ENCODE data around the gene FAM174C.
"Not testable (repeated sequence)": the region's sequence is repeated elsewhere in the genome, so short reads cannot be mapped to it uniquely, and the experiment has no call there.

Gene FAM174C

DNA sequence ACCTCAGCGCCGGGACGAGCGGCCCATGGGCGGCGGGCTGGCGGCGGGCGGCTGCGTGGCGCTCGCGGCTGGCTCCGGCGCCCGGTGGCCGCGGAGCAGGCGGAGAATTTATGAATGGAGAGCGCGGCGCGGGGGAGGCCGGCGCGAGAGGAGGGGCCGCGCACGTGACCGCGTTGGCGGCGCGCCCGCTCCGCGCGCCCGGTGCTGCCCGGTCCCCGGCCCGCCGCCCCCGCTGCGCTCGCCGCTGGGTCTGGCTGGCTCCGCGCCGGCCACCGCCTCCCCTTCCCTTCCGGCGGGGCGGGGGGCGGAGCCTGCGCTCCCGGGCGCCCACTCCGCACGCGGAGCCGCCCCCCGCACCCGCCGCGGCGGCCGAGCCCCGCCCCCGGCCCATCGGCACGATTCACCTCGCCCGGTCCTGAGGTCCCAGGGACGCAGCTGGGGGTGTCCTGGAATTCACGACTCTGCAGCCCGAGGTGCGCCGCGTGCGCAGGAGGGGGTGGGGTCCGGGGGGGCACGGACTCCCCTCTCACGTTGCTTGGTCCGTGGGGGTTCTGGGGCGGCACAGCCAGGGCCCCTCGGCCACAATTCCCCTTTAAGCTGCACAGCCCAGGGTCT, 37.5 kb upstream of the FAM174C start, which contains the start of gene CBARP:
TSS of gene CBARP (minus strand) at position 252 of the 615 bp plus-strand sequence. CDS start 1,905 bp downstream, outside the sequence.
- peak; percentile 35 for DNase-seq

DNA sequence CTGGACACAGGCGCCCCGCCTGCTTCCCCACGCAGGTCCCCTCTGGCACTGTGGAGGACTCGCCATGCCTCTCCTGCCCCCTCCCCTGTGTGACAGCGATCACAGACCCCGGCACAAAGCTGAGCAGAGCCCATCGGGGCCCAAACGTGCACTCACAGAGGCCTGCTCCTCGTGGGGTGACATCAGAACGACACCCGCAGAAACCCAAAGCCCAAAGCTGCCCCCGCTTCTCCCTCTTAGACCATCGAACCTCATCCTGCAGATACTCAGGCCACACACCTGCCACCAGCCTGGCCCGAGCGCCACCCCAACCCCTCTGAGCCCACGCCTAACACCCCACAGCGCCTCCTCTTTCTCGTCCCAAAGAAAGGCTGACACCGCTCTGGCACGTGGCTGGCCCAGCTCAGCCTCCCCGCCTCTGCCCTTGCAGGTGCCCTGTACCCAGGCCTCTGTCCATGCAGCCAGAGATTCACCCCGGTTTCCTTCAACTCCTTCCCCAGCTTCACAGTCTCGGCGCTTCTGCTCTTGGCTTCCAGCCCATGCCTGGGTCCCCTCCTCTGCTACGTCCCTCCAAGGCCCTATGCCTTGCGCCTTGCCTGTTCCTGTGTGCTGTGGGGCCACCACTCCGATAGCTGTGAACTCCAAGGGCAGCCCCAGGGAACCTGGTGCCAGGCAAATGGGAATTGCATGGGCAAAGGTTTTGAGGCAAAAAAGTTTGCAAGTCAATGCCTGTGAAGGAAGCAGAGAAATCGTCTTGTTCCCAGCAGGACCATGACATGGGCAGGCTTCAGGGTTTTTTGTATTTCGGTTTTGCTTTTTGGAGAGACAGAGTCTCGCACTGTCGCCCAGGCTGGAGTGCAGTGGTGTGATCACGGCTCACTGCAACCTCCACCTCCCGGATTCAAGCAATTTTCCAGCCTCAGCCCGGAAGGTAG, 36.7 kb upstream of the FAM174C start:
- no peak for DNase-seq

DNA sequence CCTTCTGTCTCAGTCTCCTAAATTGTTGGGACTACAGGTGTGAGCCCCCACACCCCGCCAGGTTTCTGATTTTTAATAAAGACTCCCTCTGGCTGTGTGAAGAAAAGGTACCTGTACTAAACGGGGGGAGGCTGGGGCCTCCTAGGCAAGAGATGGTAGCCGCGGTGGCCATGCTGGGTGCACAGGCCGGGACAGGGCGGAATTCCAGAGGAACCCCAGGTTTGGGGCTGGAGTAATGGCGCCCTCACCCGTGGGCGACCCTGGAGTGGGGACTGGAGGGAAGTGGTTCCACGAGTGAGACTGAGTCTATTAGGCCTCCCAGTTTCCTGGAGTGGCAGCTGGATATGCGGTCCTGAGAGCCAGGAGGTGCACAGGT, 35.9 kb upstream of the FAM174C start:
- no peak for DNase-seq

DNA sequence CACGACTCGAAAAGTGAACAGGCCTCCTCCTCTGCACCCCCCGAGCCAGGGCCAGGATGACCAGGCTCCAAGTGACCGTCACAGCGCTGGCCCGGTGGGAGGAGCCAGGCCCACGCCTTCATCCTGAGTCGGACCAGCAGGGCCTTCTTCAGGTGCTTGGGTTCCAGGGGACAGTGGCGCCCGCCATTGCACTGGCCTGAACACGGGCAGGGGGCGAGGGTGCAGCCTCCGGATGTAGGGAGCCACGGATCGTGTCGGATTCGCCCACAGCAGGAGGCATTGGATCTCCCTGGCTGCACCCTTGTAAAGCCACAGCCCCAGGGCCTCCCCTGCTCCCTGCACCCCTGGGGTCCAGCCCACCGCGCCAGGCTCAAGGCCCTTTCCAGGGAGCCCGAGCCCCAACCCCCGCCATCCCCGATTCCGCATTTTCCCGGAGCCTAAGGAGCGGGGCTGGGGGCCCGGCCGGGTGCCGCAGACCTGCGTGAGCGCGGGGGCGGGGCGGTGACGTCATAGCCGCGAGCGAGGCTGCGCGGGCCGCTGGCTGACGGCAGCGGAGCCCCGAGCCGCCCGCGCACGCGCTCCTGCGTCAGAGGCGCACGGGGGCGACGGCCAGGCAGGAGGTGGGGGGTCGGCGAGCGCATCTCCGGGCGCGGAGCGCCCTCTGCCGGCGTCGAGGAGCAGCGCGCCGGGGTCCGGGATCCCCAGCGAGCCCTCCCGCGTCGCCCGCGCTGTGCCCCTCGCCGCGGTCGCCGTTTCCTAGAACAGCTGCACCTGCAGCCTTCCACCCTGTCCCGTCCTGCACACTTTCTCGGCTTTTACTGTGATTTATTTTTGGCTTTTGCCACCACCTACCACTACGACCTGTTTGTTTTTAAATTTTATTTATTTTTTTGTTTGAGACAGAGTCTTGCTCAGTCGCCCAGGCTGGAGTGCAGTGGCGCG, 35.3 kb upstream of the FAM174C start:
- DNase-seq, result peak; percentile 90

DNA sequence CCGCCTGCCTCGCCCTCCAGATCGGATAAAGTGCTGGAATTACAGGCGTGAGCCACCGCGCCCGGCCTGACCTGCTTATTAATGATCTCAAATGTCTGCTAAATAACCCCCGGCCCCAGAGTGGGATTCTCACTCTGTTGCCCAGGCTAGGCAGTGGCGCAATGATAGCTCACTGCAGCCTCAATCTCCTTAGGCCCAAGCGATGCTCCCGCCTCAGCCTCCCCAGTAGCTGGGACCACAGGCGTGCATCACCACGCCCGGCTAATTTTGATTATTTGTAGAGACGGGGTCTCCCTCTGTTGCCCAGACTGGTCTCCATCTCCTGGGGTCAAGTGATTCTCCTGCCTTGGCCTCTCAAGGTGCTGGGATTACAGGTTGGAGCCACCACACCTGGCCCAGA, 34.4 kb upstream of the FAM174C start:
- no peak for DNase-seq

DNA sequence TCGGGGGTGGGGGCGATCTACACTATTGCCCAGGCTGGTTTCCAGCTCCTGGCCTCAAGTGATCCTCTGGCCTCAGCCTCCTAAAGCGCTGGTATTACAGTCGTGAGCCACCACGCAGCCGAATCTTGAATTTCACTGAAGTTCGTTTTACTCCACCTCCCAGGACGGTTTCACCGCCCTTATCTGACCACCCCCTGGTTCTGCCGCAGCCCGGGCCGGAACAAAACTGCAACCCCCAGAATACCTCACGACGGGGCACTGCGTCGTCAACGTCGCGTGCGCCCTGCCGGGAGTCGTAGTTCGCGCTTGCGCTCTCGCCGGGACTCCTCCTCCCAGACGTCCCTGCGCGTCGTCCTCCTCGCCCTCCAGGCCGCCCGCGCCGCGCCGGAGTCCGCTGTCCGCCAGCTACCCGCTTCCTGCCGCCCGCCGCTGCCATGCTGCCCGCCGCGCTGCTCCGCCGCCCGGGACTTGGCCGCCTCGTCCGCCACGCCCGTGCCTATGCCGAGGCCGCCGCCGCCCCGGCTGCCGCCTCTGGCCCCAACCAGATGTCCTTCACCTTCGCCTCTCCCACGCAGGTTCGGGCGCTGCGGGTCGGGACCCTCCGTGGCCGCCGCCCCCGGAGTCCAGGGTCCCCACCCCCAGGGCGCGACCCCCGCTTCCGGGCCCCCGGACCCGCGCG, 33.8 kb upstream of the FAM174C start, which contains the start of gene ATP5F1D:
TSS of gene ATP5F1D (plus strand) at position 335 of the 679 bp plus-strand sequence. CDS start at position 435, 100 bp downstream.
- DNase-seq, result peak; percentile 76

DNA sequence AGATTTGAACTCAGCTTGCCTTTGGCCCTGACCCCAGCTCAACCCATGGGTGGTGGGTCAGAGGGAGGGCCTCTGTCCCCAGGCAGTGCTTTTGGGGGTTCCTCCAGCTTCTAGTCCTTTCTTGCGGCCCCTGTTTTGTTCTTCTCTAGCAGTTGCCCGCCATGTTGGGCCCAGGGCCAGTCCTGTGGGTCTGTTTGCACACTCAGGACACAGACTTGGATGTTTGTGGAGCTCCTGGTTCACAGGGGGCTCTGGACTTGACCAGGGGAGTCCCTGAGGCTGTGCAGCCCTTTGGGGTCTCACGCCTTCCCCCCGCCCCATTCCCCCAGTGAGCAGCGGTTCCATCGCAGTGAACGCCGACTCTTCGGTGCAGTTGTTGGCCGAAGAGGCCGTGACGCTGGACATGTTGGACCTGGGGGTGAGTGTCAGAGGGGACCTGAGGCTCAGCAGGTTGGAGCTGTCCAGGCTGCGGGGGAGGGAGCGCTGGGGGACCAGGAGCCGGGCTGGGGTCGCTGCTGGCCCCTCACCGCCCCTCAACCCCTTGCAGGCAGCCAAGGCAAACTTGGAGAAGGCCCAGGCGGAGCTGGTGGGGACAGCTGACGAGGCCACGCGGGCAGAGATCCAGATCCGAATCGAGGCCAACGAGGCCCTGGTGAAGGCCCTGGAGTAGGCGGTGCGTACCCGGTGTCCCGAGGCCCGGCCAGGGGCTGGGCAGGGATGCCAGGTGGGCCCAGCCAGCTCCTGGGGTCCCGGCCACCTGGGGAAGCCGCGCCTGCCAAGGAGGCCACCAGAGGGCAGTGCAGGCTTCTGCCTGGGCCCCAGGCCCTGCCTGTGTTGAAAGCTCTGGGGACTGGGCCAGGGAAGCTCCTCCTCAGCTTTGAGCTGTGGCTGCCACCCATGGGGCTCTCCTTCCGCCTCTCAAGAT, 31.3 kb upstream of the FAM174C start:
- peak; percentile 77 for DNase-seq

DNA sequence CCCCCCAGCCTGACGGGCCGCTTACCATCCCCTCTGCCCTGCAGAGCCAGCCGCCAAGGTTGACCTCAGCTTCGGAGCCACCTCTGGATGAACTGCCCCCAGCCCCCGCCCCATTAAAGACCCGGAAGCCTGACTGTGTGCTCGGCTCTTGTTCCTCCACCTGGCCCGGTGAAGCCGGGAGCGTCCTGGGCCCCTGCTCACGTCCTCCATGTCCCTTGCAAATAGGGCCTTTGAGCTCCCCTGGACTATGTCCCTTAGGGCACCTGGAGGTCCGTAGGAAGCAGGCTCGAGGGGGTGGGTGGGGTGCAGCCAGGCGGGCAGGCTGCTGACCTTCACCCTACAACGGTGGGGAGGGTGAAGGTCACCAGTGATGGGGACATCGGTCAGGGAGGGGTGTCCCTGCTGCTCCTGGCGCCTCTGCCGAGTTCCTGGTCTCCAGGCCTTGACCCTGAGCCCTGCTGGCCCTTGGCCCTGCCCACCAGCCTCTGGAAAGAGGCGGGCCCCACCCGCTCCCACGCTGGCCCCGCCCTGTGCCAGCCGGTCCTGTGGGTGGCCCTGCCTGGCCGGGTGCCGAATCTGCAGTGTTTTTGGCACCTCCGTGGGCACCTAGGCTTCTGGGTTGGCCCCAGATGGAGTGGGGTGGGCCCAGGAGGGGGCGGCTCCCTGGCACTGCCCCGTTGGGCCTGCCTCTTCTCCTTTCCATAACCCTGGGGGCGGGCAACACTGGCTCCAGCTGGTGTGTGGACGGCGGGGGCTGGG, 30.5 kb upstream of the FAM174C start:
- no peak for DNase-seq

DNA sequence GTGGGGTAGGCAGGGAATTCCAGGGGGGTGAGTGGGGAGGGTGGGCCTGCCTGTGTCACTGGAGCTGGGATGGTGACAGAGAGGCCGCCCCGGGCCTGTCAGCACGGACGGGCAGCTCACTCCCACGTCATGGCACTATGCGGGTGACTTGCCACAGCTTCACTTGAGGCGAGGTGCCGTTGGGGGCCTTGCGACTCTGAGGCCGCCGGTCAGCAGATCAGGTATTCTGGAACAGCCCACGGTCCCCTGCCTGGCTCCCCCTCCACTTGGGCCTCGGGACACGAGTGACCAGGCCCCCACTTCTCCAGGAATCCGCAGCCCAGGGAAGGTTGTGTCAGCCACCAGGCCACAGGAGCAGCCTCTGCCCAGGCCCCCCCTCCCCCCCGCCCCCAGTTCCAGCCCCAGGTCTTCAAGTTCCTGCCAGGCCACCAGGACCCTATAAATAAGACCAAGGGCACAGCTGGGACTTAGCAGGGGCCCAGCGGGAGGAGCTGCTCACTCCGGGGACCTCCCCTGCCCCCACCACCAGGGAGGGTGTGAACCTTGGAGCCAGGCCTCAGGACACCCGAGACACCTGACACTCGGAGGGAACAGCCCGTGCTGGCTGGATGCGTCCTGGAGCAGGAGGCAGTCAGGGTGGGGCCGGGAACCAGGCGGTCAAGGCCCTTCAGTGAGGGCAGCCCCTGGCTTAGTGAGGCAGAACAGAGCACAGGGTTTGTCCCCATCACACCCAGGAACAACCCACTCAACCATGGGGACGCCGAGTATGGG, 29.7 kb upstream of the FAM174C start:
- no peak for DNase-seq

DNA sequence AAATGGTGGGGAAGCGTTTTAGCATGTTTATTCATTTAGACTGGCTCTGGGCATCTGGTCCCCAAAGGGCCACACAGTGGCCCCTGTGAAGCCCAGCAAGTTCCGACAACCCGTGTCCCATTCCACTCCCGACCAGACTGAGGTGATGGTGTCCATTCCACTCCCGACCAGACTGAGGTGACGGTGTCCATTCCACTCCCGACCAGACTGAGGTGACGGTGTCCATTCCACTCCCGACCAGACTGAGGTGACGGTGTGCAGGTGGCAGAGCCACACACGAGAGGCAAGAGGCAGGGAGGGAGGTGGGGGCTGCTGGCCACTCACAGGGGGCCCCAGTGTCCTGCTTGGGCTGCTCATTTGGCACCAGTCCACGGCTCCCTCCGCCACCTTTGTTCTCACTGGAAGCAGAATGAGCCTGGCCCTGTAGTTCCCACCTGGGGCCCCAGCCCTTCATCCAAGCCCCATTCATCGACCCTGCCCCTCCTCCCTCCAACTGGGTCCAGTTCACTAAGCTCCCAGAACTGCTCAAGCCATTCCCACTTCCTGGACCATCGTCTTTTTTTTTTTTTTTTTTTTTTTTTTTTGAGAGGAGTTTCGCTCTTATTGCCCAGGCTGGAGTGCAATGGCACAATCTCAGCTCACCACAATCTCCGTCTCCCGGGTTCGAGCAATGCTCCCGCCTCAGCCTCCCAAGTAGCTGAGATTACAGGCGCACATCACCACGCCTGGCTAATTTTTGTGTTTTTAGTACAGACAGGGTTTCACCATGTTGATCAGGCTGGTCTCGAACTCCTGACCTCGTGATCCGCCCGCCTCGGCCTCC, 28.9 kb upstream of the FAM174C start:
- DNase-seq, result not testable (repeated sequence)

DNA sequence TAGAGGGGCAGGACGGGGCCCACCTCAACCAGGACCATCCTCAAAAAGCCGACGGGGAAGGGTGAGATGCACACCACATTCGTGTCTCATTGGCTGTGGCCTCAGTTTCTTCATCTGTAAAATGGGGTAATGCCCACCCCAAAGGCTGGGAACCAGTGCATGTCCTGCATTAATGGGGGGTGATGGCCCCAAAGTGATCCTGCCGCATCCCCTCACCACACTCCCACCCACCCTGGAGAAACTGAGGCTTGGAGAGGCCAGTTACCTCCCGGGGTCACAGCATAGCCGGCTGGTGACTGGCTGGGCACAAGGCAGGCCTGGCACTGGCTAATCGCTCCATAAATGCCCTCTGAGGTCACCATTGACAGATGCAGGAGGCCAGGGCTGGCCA, 27.6 kb upstream of the FAM174C start:
- no peak for DNase-seq

DNA sequence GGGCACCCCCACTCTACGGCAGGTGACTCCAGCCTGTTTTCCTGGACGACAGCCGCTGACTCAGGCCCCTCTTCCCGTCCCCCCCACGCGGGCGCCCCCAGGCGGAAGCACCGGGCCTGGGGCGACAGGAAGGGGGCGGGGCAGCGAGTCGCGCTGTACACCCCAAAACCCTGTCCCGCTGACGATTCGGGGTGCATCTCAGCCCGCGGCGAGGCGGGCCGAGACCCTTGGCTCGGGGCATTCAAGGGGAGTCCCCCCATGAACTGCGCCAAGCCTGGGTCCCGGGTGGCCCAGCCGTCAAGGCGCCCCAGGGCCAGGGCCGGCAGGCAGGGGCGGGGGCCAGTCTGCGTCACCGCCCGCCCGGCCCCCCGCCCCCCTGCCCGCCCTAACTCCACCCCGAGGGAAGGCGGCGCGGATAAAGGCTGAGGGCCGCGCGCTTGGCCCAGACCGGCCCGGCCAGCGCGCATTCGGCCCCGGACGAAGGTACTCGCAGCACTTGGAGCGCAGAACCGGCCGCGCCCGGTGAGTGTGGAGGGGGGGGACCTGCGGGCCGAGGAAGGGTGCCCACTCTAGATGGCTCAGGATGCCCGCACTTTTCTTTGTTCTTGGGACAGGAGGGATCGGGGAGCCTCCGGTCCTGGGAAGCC, 27.1 kb upstream of the FAM174C start, which contains the start of gene MIDN:
TSS of gene MIDN (plus strand) at position 445 of the 647 bp plus-strand sequence. CDS start 1,714 bp downstream, outside the sequence.
- peak; percentile 54 for DNase-seq

DNA sequence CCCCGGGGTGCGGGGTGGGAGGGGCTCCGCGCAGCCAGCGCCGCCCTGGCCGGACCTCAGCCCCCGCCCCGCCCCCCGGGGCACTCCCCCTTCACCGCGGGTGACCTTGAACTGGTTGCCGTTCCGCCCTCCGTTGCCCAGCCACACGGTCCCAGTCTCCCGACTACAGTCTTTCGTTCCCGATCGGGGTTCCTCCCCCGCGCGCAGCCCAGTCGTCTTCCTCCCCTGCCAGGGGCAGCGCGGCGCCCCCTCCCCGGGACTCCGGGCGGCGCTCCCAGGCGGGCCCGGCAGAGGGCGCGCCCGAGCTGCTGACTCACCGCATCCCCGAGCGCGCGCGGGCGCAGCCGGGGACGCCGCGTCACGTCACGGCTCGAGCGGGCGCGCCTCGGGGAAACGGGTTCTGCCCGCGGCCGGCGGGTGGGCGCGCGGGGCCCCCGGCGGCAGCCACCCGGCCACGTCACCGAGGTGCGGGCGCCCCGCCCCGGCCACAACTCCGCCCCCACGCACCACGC, 26.5 kb upstream of the FAM174C start:
- DNase-seq, result peak; percentile 77

DNA sequence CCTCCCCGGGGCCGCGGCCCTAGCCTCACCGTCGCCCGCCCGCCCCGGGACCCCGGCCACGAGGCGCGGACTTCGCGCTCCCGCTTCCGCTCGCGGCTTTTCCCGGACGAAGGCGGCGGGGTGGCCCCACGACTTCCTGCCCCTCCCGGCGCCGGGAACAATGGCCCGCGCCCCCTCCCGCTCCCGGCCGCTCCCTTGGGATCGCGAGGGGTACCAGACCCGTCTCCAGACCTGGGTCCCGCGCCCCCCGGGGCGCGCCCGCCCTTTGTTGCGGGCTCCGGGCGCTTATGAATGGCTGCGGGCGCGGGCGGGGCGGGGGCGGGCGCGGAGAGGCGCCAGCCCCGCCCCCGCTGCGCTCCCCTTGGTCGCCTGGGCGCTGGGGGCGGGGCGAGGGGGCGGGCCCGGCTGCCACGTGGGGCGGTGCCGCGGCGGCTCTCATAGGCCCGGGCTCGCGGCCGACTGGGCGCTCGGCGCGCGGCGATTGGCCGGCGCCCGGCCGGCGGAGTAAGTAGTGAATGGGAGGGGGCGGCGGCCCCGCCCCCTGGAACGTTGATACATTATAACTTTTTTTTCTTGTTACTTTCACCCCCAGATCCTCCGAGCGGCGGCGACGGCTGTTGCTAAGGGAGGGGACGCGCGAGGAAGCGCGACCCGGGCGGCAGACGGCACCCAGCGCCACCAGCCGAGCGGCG, 25.9 kb upstream of the FAM174C start:
- peak; percentile 92 for DNase-seq

DNA sequence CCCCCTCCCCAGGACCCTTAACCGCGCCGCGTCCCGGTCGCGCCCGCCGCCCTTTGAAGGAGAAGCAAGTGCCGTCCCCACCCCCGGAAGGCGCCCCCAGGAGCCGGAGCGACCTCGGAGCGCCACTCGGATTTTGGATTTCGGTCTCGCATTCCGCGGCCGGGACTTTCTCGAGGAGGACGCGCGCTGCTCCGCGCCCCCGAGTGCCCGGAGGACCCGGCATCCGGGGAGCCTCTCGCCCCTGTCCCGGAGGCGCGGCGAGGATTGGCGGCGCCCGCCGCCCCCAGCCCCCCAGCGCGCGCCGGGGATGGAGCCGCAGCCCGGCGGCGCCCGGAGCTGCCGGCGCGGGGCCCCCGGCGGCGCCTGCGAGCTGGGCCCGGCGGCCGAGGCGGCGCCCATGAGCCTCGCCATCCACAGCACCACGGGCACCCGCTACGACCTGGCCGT, 25.3 kb upstream of the FAM174C start:
- DNase-seq, result no peak

DNA sequence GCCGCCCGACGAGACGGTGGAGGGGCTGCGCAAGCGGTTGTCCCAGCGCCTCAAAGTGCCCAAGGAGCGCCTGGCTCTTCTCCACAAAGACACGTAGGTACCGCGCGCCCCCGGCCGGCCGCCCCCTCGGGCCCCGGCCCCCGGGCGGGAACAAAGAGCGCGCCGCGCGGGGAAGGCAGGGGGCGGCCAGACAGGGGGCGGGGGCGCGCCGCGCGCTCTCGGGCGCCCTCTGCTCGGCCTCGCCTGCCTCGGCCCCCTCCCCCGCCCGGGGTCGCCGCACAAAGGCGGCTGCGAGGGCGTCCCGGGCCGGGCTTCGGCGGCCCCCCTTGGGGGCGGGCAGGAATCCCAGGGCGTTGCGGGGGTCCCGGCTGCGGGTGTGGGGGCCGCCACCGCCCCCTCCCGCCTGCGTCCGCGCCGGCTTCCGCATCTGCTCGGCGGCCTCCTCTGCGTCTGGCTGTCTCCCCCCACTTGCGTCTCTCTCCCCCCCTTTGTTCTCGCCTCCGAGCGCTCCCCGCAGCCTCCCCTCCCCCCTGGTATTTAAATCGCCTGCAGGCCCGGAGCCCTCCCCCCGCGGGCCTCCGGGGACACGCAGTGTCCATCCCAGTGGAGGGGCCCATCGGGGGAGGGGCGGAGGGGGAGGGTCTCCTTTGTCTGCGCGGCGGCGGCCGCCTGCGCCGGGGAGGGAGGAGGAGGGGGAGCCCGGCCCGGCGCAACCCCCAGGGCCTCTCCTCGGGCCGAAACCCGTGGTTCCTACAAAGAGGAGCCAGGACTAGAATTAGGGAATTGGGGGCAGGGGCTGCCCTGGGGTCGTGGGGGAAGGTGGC, 24.7 kb upstream of the FAM174C start:
- DNase-seq, result peak; percentile 50

Data from effector CD8-positive, alpha-beta T cell (primary cell).